ENCODE data around the gene PPFIA4. TPM values are rescaled to one million over a fixed set of nuclear protein-coding genes. Genes with fewer than 3 reads are reported as not detected.

The PPFIA4 gene
- polyA plus RNA-seq, 1 experiment, result 3.8 TPM

DNA sequence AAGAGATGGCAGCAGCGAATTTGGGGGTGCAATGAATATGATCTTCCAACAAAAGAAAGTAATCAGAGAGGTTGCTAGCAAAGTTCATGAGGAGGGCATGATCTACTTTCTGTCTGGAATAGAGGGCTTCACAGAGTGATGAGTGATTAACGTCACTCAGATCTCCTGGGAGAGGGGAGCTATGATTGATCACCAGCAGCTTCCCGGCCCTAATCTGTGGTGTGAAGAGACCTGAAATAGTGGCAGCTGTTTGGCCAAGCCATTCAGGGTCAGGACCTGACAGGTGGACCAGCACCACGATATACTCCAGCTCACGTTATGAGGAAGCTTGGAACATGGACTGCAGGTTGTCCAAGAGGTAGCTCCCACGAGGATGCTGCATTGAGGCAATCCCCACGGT lies 39.0 kb upstream of the PPFIA4 start:
- ChIA-PET POLR2A (no interaction called here), CTCF (interaction anchor here (1.0 to 2.6 kb wide), 3 partner anchors 12 to 19 kb away, joined by 3 to 15 read pairs (median 3); no protein-coding TSS in a partner anchor)
- Histone ChIP-seq H3K36me3 (ENCODE audit: control insufficient read depth, insufficient read depth, low read length) (no peaks in the 10 kb centered on the region), H3K27me3 (ENCODE audit: control insufficient read depth, insufficient read depth, low read length) (peaks cover 16% of the 10 kb centered on the region), H3K4me3 (ENCODE audit: low read depth, low read length) (no peak overlapping the region)
- TF ChIP-seq CTCF (IDR thresholded peaks at IDR 0.05; ENCODE audit: insufficient read depth, low read depth, low read length), result no peak
- DNase-seq (ENCODE audit: low read depth), result no peak

DNA sequence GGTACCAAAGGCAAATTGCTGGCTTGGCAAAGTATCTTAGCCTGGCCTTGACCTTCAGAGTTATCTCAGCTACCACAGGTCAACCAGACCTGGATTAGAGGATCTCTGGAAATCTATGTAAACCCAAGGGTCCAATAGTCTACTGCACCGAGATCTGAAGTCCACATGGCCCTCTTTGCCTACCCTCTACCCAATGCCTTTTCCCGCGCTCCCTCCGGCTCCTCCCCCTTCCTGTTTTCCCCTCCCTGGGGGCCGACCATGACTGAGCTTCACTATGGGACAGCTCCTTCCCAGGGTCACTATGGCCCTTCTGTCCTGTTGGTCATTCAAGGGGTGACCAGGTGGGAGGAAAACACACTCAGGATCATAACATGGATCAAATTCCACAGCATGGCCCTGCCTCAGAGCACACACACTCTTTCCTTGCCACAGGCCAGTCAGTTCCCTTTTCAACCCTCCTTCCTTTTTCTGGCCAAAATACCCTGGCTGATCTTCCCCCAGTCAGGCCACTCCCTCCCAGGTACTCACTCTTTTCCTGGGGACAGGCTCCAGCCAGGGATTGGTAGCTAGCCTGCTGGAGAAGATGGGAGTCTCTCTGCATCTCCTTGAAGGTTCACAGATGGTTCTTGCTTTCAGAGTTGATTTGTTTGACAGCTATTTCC lies 38.2 kb upstream of the PPFIA4 start:
- Histone ChIP-seq H3K27me3 (ENCODE audit: control insufficient read depth, insufficient read depth, low read length) (peaks cover 16% of the 10 kb centered on the region), H3K4me3 (ENCODE audit: low read depth, low read length) (no peak overlapping the region), H3K36me3 (ENCODE audit: control insufficient read depth, insufficient read depth, low read length) (no peaks in the 10 kb centered on the region)
- POLR2A ChIA-PET, result no interaction called here
- TF ChIP-seq CTCF (IDR thresholded peaks at IDR 0.05; ENCODE audit: insufficient read depth, low read depth, low read length), result no peak
- DNase-seq (ENCODE audit: low read depth), result no peak
- CTCF ChIA-PET, result interaction anchor here (0.6 to 2.6 kb wide), 5 partner anchors 11 to 308 kb away, joined by 3 to 15 read pairs (median 3); no protein-coding TSS in a partner anchor

GRCh38 chr1:202989879-202990278 lies 36.4 kb upstream of the PPFIA4 start:
- peaks cover 16% of the 10 kb centered on the region for H3K27me3 ChIP-seq (ENCODE audit: control insufficient read depth, insufficient read depth, low read length)
- H3K4me3 ChIP-seq (ENCODE audit: low read depth, low read length), result no peak overlapping the region
- no peak for TF ChIP-seq CTCF (IDR thresholded peaks at IDR 0.05; ENCODE audit: insufficient read depth, low read depth, low read length)
- no peaks in the 10 kb centered on the region for H3K36me3 ChIP-seq (ENCODE audit: control insufficient read depth, insufficient read depth, low read length)
- POLR2A ChIA-PET, result no interaction called here
- CTCF ChIA-PET, result interaction anchor here (1.2 to 2.8 kb wide), 4 partner anchors 9 to 129 kb away, joined by 3 to 10 read pairs (median 6); partner anchors contain the start of gene TMEM183A
- no peak for DNase-seq (ENCODE audit: low read depth)

GRCh38 chr1:202991112-202991511 lies 35.2 kb upstream of the PPFIA4 start:
- Histone ChIP-seq H3K27me3 (ENCODE audit: control insufficient read depth, insufficient read depth, low read length) (peaks cover 14% of the 10 kb centered on the region), H3K4me3 (ENCODE audit: low read depth, low read length) (no peak overlapping the region), H3K36me3 (ENCODE audit: control insufficient read depth, insufficient read depth, low read length) (no peaks in the 10 kb centered on the region)
- no peak for TF ChIP-seq CTCF (IDR thresholded peaks at IDR 0.05; ENCODE audit: insufficient read depth, low read depth, low read length)
- DNase-seq (ENCODE audit: low read depth), result no peak
- CTCF ChIA-PET, result interaction anchor here (2.2 to 2.8 kb wide), 2 partner anchors 8 to 10 kb away, joined by 6 to 10 read pairs; no protein-coding TSS in a partner anchor
- POLR2A ChIA-PET, result no interaction called here

DNA sequence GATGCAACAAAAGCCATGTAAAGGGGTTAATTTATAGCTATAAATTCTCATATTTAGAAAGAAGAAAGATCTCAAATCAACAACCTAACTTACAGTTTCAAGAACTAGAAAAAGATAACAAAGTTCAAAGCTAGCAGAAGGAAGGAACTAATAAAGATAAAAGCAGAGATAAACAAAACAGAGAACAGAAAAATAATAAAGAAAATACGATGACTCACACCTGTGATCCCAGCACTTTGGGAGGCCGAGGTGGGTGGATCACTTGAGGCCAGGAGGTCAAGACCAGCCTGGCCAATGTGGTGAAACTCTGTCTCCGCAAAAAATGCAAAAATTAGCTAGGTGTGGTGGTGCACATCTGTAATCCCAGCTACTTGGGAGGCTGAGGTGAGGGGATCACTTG lies 31.5 kb upstream of the PPFIA4 start:
- Histone ChIP-seq H3K27me3 (ENCODE audit: control insufficient read depth, insufficient read depth, low read length) (peaks cover 6% of the 10 kb centered on the region), H3K36me3 (ENCODE audit: control insufficient read depth, insufficient read depth, low read length) (no peaks in the 10 kb centered on the region), H3K4me3 (ENCODE audit: low read depth, low read length) (no peak overlapping the region)
- ChIA-PET CTCF (interaction anchor here (0.9 to 1.8 kb wide), 5 partner anchors 10 to 184 kb away, joined by 3 to 4 read pairs (median 3); partner anchors contain the start of gene PCAT6), POLR2A (no interaction called here)
- no peak for DNase-seq (ENCODE audit: low read depth)
- no peak for TF ChIP-seq CTCF (IDR thresholded peaks at IDR 0.05; ENCODE audit: insufficient read depth, low read depth, low read length)
